Adrenal gland (tissue), 5 donors: ENCODE measurements around the gene ALKBH4.
"Not testable (repeated sequence)": the region's sequence is repeated elsewhere in the genome, so short reads cannot be mapped to it uniquely, and the experiment has no call there.

Experiments used
- CTCF ChIP-seq, 6 experiments: fragments of 450-650 bp in 4 of 6; fragments of 200-600 bp in 2 of 6; sonication (generic) in 1 of 6; IDR thresholded peaks; 1 replicate in 5 of 6; 2 replicates in 1 of 6; pipeline versions ENCODE4 v1.5.1 to v1.8.0; 2016 to 2021; ENCODE audit warnings: antibody characterized with exemption in 6 of 6, mild to moderate bottlenecking in 2 of 6, moderate library complexity in 1 of 6
- POLR2A ChIP-seq, 2 donors: fragments of 450-650 bp; IDR thresholded peaks; one replicate each; pipeline ENCODE4 v1.6.1; 2017; ENCODE audit warnings: antibody characterized with exemption in 2 of 2, mild to moderate bottlenecking in 2 of 2, moderate library complexity in 1 of 2
- donor health status: DM: no; HTN: no; CAD: no.

DNA sequence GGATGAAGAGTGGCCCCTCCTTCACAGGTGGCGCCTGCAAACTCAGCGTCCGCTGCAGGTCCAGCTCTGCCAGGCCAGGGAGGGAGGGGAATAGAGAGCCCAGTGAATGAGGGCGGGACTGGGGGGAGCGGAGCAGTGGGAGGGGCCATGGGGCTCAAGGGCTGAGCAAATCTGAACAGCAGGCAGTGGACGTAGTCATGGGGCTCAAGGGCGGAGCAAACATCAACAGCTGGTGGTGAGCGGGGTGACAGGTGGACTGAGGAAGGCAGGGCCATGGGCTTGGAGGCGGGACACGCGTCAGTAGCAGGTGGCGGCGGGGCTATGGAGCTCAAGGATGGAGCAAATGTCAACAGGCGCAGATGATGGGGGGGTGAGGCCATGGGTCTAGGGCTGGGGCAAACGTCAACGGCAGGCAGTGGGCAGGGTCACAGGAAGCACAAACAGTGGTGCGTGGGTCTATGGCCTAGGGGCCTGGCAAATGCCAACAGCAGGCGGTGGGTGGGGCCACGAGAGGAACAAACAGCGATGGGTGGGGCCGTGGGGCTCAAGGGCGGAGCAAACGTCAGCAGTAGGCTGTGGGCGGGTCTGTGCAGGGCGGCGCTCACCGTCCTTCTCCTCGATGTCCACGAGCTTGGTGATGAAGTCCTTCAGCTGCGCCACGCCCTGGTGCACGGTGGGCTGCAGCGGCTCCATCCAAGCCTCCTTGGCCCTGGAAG lies 28.7 kb upstream of the ALKBH4 start:
- not testable (repeated sequence) for TF ChIP-seq CTCF, POLR2A (IDR thresholded peaks at IDR 0.05)
